Hindlimb muscle (tissue), 1 donor: Measurements from ENCODE around the gene ERVV-1. TPM values are rescaled to one million over a fixed set of nuclear protein-coding genes. Genes with fewer than 3 reads are reported as not detected.
A peak's percentile ranks its signal among the peaks of the same experiment; 100 is the strongest.
"Not testable (repeated sequence)": the region's sequence is repeated elsewhere in the genome, so short reads cannot be mapped to it uniquely, and the experiment has no call there.

Experiments used
- DNase-seq: peaks from one replicate; pipeline ENCODE4 v3.0.0-alpha.2; 2013
- polyA plus RNA-seq: library from polyadenylated mRNA; unstranded; fragments of 120-200 nt; gene quantifications from one replicate; pipeline ENCODE4 v1.2.1, GENCODE V29; 2013; ENCODE audit not compliant: insufficient read length

ERVV-1 gene, protein sequence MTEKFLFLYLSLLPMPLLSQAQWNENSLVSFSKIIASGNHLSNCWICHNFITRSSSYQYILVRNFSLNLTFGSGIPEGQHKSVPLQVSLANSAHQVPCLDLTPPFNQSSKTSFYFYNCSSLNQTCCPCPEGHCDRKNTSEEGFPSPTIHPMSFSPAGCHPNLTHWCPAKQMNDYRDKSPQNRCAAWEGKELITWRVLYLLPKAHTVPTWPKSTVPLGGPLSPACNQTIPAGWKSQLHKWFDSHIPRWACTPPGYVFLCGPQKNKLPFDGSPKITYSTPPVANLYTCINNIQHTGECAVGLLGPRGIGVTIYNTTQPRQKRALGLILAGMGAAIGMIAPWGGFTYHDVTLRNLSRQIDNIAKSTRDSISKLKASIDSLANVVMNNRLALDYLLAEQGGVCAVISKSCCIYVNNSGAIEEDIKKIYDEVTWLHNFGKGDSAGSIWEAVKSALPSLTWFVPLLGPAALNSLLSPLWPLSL
- not detected for polyA plus RNA-seq

DNA sequence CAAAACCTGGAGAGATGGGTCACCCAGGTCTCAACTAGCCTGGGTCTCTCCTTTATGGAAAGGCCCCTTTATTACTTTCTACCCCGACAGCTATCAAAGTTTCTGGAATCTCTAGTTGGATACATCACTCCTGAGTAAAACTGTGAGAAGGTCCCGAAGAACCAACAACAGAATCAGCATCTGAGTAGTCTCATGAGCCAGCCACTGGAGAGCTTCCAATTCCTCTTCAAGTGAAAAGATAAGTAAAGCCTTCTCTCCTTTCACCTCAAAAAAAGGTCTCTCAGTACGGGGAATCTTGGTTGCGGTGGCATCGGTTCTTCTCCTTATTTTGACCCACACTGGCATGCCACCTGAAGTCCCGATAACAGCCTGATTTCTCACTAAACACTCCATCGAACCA, at the start of gene ERVV-1:
TSS of gene ERVV-1 (plus strand) at position 301 of the 400 bp plus-strand sequence. CDS start 170 bp downstream, outside the sequence.
- no peak for DNase-seq

DNA sequence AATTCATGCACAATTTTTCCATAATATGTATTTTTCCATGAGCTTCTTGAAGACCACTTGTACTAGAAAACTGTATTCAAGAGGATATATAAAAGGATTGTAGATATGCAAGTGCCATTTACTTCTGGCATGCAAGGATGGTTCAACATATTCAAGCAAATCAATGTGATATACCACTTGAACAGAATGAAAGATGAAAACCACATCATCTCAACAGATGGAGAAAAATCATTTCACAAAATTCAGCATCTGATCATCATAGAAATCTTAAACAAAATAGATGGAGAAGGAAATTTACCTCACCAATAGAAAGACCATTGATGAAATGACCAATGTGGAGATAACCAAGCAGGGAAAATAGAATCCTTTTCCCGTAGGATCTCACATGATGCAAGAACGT, 45.9 kb upstream of the ERVV-1 start:
- DNase-seq = no peak

DNA sequence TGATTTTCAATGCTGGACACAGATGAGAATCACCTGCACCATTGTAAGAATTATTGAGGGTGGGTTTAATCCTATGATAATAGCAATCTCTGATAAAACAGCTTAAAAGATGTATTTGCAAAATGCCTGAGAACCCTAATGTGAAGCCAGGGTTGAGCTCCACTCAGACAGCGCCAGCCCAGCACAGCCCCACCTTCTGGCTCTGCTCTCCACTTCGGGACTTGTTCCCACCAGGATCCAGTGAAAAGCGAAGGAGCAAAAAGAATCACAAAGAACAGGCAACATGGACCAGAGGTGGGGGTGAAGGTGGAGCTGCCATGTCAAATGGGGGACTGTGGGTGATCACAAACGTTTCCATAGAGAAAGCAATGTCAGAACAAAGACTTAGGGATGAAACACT, 32.4 kb upstream of the ERVV-1 start:
- no peak for DNase-seq

DNA sequence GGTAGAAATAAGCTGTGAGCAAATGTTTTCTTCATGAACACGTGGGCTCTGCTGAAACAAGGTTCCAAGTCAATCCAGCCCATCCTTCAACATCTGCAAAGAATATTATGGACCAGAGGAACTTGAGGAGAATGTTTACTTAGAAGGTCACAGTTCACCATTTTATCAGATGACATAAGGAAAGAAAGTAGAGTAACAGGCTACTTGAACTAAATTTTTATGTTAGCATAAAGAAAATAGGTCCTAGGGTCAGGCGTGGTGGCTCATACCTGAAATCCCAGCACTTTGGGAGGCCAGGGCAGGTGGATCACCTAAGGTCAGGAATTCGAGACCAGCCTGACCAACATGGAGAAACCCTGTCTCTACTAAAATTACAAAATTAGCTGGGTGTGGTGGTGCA, 30.6 kb upstream of the ERVV-1 start:
- not testable (repeated sequence) for DNase-seq

DNA sequence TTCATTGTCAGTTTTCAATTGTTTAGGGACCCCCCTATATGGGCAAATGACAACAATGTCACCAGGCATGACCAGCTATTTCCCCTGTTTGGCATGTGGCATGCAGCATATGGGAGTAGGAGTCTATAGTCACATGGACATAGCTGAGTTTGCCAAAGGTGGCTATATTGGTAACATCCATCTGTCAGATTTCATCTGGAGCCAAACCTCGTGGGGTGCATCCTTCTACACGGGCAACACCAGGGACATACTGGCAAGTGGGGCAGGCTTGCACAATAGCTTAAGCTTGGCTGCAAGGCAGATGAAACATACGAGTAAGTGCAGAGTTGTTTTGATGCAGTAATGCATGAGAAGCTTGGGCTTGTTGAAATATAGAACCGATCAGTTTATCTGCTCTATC, 26.5 kb upstream of the ERVV-1 start:
- DNase-seq = no peak

DNA sequence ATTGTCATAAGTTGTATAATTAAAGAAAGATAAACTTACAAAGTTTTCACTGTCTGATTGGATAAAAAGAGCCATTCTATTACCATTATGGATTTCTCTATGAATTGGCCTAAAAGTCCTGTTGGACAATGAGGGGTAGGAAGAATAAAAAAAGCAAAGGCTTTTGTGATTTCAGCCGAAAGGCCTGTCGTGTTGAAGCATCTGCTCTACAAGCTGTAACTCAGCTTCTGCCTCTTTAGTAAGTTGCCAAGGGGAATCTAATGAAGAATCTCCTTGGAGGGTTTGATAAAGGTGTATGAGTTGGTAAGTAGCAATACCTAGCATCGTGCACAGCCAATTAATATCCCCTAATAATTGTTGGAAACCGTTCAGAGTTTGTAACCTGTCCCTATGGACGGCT, 25.2 kb upstream of the ERVV-1 start:
- DNase-seq = no peak

DNA sequence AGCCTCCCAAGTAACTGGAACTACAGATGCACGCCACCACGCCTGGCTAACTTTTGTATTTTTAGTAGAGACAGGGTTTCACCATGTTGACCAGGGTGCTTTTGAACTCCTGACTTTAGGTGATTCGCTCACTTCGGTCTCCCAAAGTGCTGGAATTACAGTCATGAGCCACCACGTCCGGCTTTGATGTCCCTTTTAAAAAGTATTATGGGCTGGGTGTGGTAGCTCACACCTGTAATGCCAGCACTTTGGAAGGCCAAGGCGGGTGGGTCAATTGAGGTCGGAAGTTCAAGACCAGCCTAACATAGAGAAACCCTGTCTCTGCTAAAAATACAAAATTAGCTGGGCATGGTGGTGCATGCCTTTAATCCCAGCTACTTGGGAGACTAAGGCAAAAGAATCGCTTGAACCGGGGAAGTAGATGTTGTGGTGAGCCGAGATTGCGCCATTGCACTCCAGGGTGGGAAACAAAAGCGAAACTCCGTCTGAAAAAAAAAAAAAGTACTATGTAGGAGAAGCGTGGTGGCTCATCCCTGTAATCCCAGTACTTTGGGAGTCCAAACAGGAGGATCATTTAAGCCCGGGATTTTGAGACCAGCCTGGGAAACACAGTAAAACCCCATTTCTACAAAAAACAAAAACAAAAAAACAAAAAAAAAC, 22.8 kb upstream of the ERVV-1 start:
- no peak for DNase-seq

DNA sequence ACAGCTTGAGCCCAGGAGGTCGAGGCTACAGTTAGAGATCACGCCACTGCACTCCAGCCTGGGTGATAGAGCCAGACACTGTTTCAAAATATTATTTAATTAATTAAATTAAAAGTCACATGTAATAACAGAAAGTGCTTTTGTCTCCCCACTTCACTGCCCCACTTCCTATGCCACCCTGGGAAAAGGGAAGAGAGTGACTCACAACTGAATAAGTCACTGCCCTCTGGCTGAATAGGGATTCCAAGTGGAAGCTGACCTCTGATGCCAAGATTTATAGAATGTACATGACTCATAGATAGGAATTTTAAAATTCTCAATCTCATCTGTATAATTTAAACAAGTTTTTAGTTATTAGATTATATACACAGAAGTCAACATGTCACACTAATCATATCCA, 22.2 kb upstream of the ERVV-1 start:
- no peak for DNase-seq

DNA sequence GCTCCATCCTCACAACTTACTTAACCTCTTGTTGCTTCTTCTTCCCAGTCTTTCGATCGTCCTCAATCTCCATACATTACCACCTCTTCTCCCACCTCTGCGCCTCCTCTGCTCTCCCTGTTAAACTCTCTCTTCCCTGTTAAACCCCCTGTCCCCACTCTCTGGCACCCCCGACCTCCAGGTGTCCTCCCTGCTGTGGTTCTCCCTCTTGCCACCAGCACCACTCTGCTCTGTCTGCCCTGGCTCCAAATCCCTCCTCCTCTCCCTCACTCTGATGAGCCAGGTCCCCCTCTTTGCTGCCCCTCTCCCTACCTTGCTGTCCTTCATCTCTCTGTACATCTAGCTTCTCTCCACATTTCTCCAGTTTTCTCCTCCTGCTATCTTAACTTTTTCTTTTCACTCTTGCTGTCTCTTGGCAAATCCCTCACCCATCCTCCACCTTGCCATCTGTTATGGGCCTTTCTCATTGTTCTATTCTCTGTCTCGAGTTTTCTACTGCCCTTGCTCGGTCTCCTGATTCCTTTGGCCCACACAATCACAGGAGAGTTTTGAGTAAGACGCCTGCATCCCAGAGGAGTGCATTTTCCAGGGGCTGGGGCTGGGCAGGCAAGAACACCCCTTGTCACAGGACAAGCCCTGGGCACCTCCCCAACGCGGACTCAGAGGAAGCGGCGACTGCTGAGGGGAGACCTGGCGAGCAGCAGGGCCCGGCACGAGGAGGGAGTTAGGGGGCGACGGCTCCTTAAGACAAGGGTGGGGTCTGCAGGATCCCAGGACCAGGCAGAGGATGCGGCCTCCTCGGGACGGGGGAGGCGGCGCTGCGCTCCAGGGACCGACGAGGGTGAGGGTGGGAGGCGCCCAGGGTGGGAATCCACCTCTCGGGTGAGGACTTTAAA, 21.4 kb upstream of the ERVV-1 start:
- peak; percentile 11 for DNase-seq

DNA sequence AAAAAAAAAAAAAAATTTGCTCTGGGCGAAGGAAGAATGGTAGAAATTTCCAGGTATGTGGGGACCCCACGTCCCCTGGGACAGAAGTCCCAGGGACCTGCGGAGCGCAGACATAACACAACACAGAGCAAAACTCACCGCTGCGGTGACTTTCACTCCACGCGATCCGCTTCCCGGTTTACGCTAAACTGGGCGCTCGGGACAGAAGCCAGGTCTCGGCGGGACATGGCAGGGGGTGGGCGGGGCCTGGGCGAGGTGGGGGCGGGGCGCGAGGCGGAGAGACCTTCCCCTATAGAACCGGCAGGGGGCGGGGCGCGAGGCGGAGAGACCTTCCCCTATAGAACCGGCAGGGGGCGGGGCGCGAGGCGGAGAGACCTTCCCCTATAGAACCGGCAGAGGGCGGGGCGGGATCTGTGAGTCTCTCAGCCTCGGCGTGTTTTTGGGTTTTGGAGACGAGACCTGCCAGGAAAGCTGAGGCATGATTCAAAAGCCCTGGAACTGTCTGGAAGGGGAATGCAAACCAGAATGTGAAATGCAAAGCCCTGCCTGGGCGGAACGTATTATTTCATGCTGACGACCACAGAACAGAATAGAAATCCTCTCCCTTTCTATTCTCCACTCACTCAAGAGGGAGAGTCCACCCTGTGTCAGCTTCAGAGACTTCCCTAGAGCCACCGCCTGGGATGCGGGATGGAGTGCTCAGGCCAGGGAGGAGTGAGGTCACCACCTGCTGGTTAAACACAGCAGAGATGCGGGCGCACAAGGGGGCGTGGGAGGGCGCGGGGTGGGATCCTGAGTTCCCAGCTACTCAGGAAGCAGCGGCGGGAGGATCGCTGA, 20.2 kb upstream of the ERVV-1 start:
- peak; percentile 75 for DNase-seq

DNA sequence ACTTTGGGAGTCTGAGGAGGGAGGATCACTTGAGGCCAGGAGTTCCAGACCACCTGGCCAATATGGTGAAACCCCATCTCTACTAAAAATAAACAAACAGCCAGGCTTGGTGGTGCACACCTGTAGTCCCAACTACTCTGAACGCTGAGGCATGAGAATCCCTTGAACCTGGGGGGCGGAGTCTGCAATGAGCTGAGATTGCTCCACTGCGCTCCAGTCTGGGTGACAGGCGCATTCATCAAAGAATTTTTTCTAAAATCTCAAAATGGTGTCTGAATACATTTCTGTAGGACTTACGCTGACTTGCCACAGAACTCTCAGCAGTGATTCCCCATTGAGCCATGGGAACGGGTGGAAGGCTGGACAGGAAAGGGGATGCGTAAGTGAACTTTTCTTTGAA, 18.0 kb upstream of the ERVV-1 start:
- DNase-seq = no peak

DNA sequence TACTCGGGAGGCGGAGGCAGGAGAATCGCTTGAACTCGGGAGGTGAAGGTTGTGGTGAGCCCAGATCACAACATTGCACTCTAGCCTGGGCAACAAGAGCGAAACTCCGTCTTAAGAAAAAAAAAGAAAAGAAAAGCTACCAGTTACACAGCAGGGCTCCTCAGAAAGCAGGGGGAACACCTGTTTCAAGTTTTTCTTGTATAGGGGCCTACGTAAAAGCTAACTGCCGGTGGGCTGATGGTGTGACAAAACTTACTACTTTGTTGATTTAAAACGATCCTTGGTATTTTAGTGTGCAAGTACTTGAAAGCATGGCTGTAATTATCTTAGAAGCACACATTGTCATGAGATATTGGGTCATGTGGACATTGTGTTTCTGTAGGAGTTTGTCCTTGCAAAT, 15.7 kb upstream of the ERVV-1 start:
- no peak for DNase-seq

DNA sequence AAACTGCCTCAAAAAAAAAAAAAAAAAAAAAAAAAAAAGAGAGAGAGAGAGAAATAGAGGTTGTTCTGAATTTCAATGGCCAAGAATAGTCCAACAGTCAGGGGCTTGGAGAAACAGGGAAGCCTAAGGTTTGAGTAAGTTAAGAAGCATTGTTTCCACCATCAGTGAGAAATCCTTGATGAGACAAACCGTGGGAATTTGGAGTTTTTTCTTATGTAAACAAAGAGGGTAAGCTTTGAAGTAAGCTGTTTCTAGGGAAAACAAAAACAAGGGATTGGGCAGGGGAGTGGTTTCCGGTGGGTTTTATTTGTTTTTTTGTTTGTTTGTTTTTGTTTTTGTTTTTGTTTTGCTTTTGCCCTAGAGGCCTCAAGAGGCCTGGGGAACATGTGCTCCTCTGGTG, 11.2 kb upstream of the ERVV-1 start:
- no peak for DNase-seq

DNA sequence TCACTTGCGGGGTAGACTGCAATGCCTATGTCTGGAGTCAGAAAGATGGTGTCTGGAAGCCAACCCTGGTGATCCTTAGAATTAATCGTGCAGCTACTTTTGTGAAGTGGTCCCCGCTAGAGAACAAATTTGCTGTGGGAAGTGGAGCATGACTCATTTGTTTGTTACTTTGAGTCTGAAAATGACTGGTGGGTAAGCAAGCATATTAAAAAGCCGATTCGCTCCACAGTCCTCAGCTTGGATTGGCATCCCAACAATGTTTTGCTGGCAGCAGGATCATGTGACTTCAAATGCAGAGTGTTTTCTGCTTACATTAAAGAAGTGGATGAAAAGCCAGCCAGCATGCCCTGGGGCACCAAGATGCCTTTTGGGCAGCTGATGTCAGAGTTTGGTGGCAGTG, 9.5 kb upstream of the ERVV-1 start:
- no peak for DNase-seq

DNA sequence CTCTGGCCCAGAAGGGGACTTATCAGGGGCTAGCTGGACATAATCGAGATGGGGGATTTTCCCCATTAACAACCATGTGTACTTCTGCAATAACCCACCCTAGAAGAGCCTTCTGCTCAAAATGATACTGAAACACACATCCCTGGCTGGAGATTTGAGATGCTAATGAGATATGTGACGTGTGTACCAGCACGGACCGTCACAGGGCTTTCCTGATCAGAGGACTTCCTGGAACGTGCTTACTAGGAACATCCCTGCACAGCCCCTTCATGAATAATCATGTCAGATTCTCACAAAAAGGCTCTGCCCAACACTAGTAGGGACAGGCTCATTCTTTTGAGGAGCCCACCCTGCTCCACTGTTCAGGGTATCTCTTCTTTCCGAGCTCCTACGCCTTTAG, 6.5 kb upstream of the ERVV-1 start:
- no peak for DNase-seq

DNA sequence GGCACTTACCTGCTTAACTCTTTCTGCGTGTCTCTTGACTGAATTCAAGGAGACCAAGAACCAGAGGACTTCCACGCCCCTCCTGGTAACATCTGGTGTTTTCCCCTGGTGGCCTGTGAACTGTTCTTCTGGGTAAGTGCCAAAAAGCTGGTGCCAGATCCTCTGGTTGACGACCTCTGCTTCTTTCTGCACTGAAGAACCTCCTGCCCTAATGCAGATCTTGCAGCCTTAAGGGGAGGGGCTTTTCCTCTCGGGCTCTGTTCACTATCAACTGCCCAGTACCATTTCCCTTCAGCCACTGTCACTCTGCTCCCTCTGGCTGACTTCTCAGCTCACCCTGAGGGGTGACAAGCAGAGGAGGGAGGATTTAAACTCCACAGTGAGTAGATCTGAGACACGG, 6.1 kb upstream of the ERVV-1 start:
- no peak for DNase-seq

DNA sequence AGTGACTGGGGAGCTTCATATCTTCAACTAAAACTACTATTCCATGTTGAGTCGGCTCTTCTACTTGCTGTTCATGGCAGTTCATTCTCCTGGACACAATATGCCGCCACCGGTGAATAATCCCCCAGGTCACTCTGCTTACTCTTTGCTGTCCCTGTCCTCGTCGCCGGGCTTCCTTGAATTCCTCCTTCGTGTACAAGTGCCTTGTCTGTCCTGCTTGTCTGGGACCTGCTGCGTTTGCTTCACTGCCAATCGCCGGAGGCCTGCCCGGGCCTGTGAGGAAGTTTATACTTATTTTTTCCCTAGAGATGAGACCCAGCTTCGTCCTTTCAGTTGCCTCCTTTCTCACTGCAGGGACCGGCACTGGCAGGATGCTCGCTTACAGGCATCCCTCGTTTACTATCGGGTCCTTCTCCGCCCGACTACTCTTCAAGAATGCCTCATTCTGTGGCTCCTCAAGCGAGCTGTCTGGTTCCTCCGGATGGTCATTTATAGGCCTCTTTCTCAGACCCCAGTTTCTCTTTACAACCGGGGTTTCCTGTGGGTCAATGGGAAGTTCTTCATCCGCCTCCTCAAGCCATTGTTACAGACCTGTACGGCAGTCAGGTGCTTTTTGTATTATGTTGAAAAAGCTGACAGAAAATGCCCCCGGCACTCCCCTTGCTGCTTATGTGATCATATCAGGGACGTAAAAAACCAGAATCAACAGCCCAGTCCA, 5.5 kb upstream of the ERVV-1 start:
- DNase-seq = no peak

DNA sequence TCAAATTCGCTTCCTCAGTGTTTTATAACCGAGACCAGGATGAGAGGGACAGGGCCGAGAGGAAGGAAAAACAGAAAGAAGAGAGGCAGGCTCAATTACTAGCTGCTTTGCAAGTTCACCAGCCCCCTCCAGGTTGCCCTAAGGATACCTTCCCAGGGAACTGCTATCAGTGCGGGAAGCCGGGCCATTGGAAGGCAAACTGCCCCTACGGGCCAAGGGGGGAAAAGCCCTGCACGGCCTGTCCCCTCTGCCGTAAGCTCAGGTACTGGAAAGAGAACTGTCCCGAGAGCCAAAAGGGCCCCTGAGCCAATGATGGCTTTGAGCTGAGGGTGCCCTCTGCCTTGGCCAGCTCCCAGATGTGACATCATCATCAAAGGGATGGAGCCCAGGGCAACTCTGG, 3.2 kb upstream of the ERVV-1 start:
- DNase-seq = no peak

DNA sequence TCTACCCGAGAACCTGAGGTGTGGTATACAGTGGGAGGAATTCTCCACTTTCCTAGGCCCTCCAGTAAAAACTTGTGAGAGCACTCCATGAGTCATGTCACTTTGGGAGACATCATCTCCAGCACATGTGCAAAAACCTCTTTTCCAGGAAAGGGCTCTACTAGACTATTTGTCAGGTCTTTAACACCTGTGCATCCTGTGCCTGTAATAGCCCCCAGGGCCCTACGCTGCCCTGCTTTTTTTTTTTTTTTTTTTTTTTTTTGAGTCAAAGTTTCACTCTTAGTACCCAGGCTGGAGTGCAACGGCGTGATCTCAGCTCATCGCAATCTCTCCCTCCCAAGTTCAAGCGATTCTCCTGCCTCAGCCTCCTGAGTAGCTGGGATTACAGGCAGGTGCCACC, 1.7 kb upstream of the ERVV-1 start:
- DNase-seq = no peak

DNA sequence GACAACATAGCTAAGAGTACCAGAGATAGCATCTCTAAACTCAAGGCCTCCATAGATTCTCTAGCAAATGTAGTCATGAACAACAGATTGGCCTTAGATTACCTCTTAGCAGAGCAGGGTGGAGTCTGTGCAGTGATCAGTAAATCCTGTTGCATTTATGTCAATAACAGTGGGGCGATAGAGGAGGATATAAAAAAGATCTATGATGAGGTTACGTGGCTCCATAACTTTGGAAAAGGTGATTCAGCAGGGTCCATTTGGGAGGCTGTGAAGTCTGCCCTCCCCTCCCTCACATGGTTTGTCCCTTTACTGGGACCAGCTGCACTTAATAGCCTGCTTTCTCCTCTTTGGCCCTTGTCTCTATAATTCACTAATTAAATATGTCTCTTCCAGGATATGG, 1.4 kb downstream of the ERVV-1 start:
- no peak for DNase-seq

DNA sequence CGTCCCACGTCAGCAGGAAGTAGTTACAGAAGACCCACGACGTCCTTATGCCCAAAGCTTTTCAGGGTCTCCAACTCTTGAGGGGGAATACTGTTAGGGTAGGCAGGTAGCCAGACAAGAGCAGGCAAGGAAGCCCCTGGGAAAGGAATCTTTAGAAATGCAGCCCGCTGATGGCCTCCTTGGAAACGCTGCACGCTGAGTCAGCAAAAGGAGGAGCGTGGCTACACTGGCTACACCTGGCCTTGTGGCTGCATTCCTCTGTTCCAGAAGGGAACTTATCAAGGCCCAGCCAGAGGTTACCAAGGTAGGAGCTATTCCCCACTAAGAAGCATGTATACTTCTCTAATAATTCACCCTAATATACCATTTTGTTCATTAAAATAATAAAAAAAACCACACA, 2.0 kb downstream of the ERVV-1 start:
- no peak for DNase-seq
